CD4-positive, alpha-beta T cell (primary cell): Measurements from ENCODE around the gene ZNF823. TPM values are rescaled to one million over a fixed set of nuclear protein-coding genes. Genes with fewer than 3 reads are reported as not detected.

Experiments used
- ATAC-seq: fragments of 200-7000 bp; cut with Tn5 transposase; one replicate; pipeline ENCODE4 v1.10.0; 2022; ENCODE audit warnings: mild to moderate bottlenecking; ENCODE audit not compliant: poor library complexity
- CTCF ChIA-PET: fragments of 350-600 bp; sonication (Branson Sonifier 250); formaldehyde crosslinking; loops from one replicate; lab custom pipeline; 2021; ENCODE audit warnings: antibody characterized with exemption, inconsistent platforms; lab: Charles Lee
- POLR2A ChIA-PET: fragments of 350-600 bp; sonication (Branson Sonifier 250); formaldehyde crosslinking; loops from one replicate; lab custom pipeline; 2021; ENCODE audit warnings: antibody characterized with exemption, inconsistent platforms; lab: Charles Lee
- DNase-seq, 14 experiments: peaks; one replicate each; pipeline ENCODE4 v3.0.0-alpha.2; 2013 to 2020; ENCODE audit warnings: mixed read lengths in 2 of 14
- H3K27ac ChIP-seq, 2 donors: one replicate each; pipeline versions ENCODE4 v1.5.1 to v1.7.0; 2013; ENCODE audit warnings: low read length in 2 of 2, low read depth in 1 of 2, mild to moderate bottlenecking in 1 of 2
- H3K27me3 ChIP-seq, 2 experiments: 1 replicate in 1 of 2; 2 replicates in 1 of 2; pipeline versions ENCODE4 v1.6.1 to v1.7.0; 2013; ENCODE audit warnings: low read length in 2 of 2, control low read depth in 1 of 2, mild to moderate bottlenecking in 1 of 2, moderate library complexity in 1 of 2; ENCODE audit not compliant: insufficient read depth in 2 of 2, control insufficient read depth in 1 of 2
- H3K36me3 ChIP-seq: one replicate; pipeline ENCODE4 v1.6.1; 2013; ENCODE audit warnings: low read length, control low read depth; ENCODE audit not compliant: insufficient read depth
- H3K4me1 ChIP-seq: one replicate; pipeline ENCODE4 v1.6.1; 2013; ENCODE audit warnings: low read length, control low read depth; ENCODE audit not compliant: insufficient read depth
- H3K4me3 ChIP-seq: one replicate; pipeline ENCODE4 v1.5.1; 2013; ENCODE audit warnings: mild to moderate bottlenecking, low read length, moderate library complexity
- H3K9me3 ChIP-seq, 2 experiments: 1 replicate in 1 of 2; 2 replicates in 1 of 2; pipeline versions ENCODE4 v1.6.1 to v1.7.0; 2013; ENCODE audit warnings: low read length in 2 of 2, mild to moderate bottlenecking in 2 of 2, control low read depth in 1 of 2, moderate library complexity in 1 of 2; ENCODE audit not compliant: control insufficient read depth in 1 of 2, insufficient read depth in 1 of 2
- H3K27ac Mint-ChIP-seq: one replicate; pipeline ENCODE4 v1.8.0; 2020; ENCODE audit warnings: mixed read lengths
- H3K27me3 Mint-ChIP-seq: one replicate; pipeline ENCODE4 v1.8.0; 2021; ENCODE audit warnings: mixed read lengths
- H3K36me3 Mint-ChIP-seq: one replicate; pipeline ENCODE4 v1.8.0; 2021; ENCODE audit warnings: low read depth, mixed read lengths
- H3K4me1 Mint-ChIP-seq: one replicate; pipeline ENCODE4 v1.8.0; 2021; ENCODE audit warnings: low read depth, mixed read lengths
- H3K4me3 Mint-ChIP-seq: one replicate; pipeline ENCODE4 v1.8.0; 2020; ENCODE audit warnings: mild to moderate bottlenecking, mixed read lengths
- H3K9me3 Mint-ChIP-seq: one replicate; pipeline ENCODE4 v1.8.0; 2020; ENCODE audit warnings: mixed read lengths
- CTCF ChIP-seq: fragments of 200-600 bp; IDR thresholded peaks from one replicate; pipeline ENCODE4 v1.8.0; 2022; ENCODE audit warnings: antibody characterized with exemption, mild to moderate bottlenecking
- intact Hi-C, 2 experiments: fragments of 100-400 bp; cut with DNase I in 1 of 2; cut with micrococcal nuclease in 1 of 2; formaldehyde crosslinking; loops; one replicate each; pipeline versions ENCODE4 v1.15.1 to v1.9.0; 2023 to 2025; cut with DNase I, micrococcal nuclease
- total RNA-seq, 174 experiments: library from RNA in 2 of 174; stranded (reverse) in 2 of 174; gene quantifications; one replicate each; pipeline ENCODE4 v1.2.3 and lab custom pipeline; 2021 to 2026

The ZNF823 gene
- total RNA-seq, 2 experiments from 2014 or later = 1.7 to 2.2 TPM

- ChIA-PET POLR2A (interaction anchor here (1.9 kb wide), 1 partner anchor 32 kb away, joined by 9 read pairs; the partner anchor contains the start of gene ZNF441), CTCF (interaction anchor here (0.7 kb wide), 1 partner anchor 330 kb away, joined by 4 read pairs; no protein-coding TSS in a partner anchor)
- Histone ChIP-seq H3K36me3 (no peaks in the 10 kb centered on the region), H3K4me3 (no peak overlapping the region), H3K9me3 (peaks cover 0 to 5% of the 10 kb centered on the region in 2 experiments), H3K27me3 (no peaks in the 10 kb centered on the region), H3K4me1 (peaks cover 21% of the 10 kb centered on the region), H3K27ac (no peak overlapping the region)
- peaks cover 20% of the 10 kb centered on the region for H3K4me1 Mint-ChIP-seq
- no peak for TF ChIP-seq CTCF
- DNase-seq = no peak
- peaks cover 35% of the 10 kb centered on the region for H3K36me3 Mint-ChIP-seq
- ATAC-seq = no peak
- no peak overlapping the region for H3K4me3 Mint-ChIP-seq
- no peaks in the 10 kb centered on the region for H3K9me3 Mint-ChIP-seq
- no peak overlapping the region for H3K27ac Mint-ChIP-seq
- intact Hi-C loops = loop anchor here (5.0 kb wide), 2 partner anchors 33 to 303 kb away; no protein-coding TSS in a partner anchor
- H3K27me3 Mint-ChIP-seq = no peaks in the 10 kb centered on the region
These were observed 3.4 kb downstream of the ZNF823 start for GRCh38 chr19:11735375-11735774.

DNA sequence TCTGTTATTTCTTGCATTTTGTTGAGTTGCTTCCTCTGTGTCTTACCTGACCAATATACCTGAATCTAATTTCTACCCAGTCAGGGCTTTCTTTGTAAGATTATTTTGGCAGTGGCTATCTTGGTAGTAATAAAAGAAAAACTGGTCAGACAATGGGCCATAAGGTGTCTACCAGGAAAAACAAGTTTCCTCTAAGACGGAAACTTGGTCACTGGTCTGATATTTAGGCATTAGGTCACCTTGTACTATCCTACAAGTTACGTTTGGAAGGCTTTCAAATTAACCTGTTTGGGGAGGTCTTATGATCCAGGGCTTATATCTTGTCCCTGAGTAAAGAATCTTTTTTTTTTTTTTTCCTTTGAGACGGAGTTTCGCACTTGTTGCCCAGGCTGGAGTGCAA lies 9.2 kb downstream of the ZNF823 start:
- H3K4me3 Mint-ChIP-seq = no peak overlapping the region
- H3K4me1 ChIP-seq = no peaks in the 10 kb centered on the region
- H3K4me1 Mint-ChIP-seq = no peaks in the 10 kb centered on the region
- H3K36me3 ChIP-seq = peaks cover 10% of the 10 kb centered on the region
- intact Hi-C loops = no loop called here
- H3K27me3 ChIP-seq = no peaks in the 10 kb centered on the region
- no peak overlapping the region for H3K4me3 ChIP-seq
- no peaks in the 10 kb centered on the region for H3K27me3 Mint-ChIP-seq
- TF ChIP-seq CTCF = no peak
- no peak for DNase-seq
- CTCF ChIA-PET = no interaction called here
- no peak for ATAC-seq
- H3K9me3 Mint-ChIP-seq = no peaks in the 10 kb centered on the region
- no peak overlapping the region for H3K27ac ChIP-seq
- no peak overlapping the region for H3K27ac Mint-ChIP-seq
- POLR2A ChIA-PET = no interaction called here
- H3K36me3 Mint-ChIP-seq = peaks cover 60% of the 10 kb centered on the region
- peaks cover 13 to 20% of the 10 kb centered on the region in 2 experiments for H3K9me3 ChIP-seq

- no peak for ATAC-seq
- H3K27me3 Mint-ChIP-seq = no peaks in the 10 kb centered on the region
- H3K27ac Mint-ChIP-seq = no peak overlapping the region
- Histone ChIP-seq H3K9me3 (peaks cover 38 to 54% of the 10 kb centered on the region in 2 experiments), H3K27ac (no peak overlapping the region), H3K4me1 (no peaks in the 10 kb centered on the region), H3K27me3 (no peaks in the 10 kb centered on the region), H3K36me3 (peaks cover 31% of the 10 kb centered on the region), H3K4me3 (no peak overlapping the region)
- H3K4me1 Mint-ChIP-seq = no peaks in the 10 kb centered on the region
- peaks cover 14% of the 10 kb centered on the region for H3K9me3 Mint-ChIP-seq
- H3K36me3 Mint-ChIP-seq = peaks cover 79% of the 10 kb centered on the region
- POLR2A ChIA-PET = no interaction called here
- no peak overlapping the region for H3K4me3 Mint-ChIP-seq
- TF ChIP-seq CTCF = no peak
- intact Hi-C loops = no loop called here
- CTCF ChIA-PET = no interaction called here
- DNase-seq = no peak
These were observed 16.3 kb downstream of the ZNF823 start for GRCh38 chr19:11722414-11722813.
